Effector memory CD4-positive, alpha-beta T cell (primary cell): ENCODE measurements around the gene C14orf93.

Experiments
- DNase-seq, 3 donors: peaks; one replicate each; pipeline ENCODE4 v3.0.0-alpha.2; 2020
- H3K27ac ChIP-seq: 2 replicates; pipeline ENCODE4 v1.7.0; 2013; ENCODE audit warnings: mild to moderate bottlenecking, low read length, moderate library complexity; ENCODE audit not compliant: insufficient read depth, poor library complexity, severe bottlenecking
- H3K27me3 ChIP-seq: replicated peaks from 2 replicates; pipeline ENCODE4 v1.7.0; 2013; ENCODE audit warnings: mild to moderate bottlenecking, low read length; ENCODE audit not compliant: insufficient read depth, control insufficient read depth, poor library complexity, severe bottlenecking
- H3K36me3 ChIP-seq: 2 replicates; pipeline ENCODE4 v1.7.0; 2013; ENCODE audit warnings: mild to moderate bottlenecking, low read length, moderate library complexity; ENCODE audit not compliant: control insufficient read depth, insufficient read depth
- H3K4me1 ChIP-seq: 2 replicates; pipeline ENCODE4 v1.7.0; 2013; ENCODE audit warnings: low read length, mild to moderate bottlenecking; ENCODE audit not compliant: control insufficient read depth, insufficient read depth, poor library complexity, severe bottlenecking
- H3K4me3 ChIP-seq: 2 replicates; pipeline ENCODE4 v1.7.0; 2013; ENCODE audit warnings: low read length, low read depth, mild to moderate bottlenecking; ENCODE audit not compliant: insufficient read depth, poor library complexity, severe bottlenecking
- H3K9me3 ChIP-seq: 2 replicates; pipeline ENCODE4 v1.7.0; 2013; ENCODE audit warnings: mild to moderate bottlenecking, low read length, moderate library complexity; ENCODE audit not compliant: control insufficient read depth

C14orf93 gene

GRCh38 chr14:23053426-23053825 lies 43.5 kb upstream of the C14orf93 start:
- H3K27ac ChIP-seq = no peak overlapping the region
- peaks cover 11% of the 10 kb centered on the region for H3K4me1 ChIP-seq
- no peaks in the 10 kb centered on the region for H3K27me3 ChIP-seq
- H3K9me3 ChIP-seq = no peaks in the 10 kb centered on the region
- no peak overlapping the region for H3K4me3 ChIP-seq
- H3K36me3 ChIP-seq = no peaks in the 10 kb centered on the region
- DNase-seq = no peak

GRCh38 chr14:23052671-23053070 lies 42.7 kb upstream of the C14orf93 start:
- Histone ChIP-seq H3K4me1 (peaks cover 11% of the 10 kb centered on the region), H3K4me3 (no peak overlapping the region), H3K27me3 (no peaks in the 10 kb centered on the region), H3K9me3 (no peaks in the 10 kb centered on the region), H3K36me3 (no peaks in the 10 kb centered on the region), H3K27ac (no peak overlapping the region)
- no peak for DNase-seq

GRCh38 chr14:23052182-23052623 lies 42.3 kb upstream of the C14orf93 start:
- DNase-seq = no peak
- H3K4me3 ChIP-seq = no peak overlapping the region
- peaks cover 11% of the 10 kb centered on the region for H3K4me1 ChIP-seq
- no peaks in the 10 kb centered on the region for H3K36me3 ChIP-seq
- H3K27me3 ChIP-seq = no peaks in the 10 kb centered on the region
- H3K9me3 ChIP-seq = no peaks in the 10 kb centered on the region
- no peak overlapping the region for H3K27ac ChIP-seq

- no peak for DNase-seq
- no peak overlapping the region for H3K4me3 ChIP-seq
- H3K27me3 ChIP-seq = no peaks in the 10 kb centered on the region
- no peak overlapping the region for H3K27ac ChIP-seq
- H3K36me3 ChIP-seq = no peaks in the 10 kb centered on the region
- H3K4me1 ChIP-seq = peaks cover 3% of the 10 kb centered on the region
- no peaks in the 10 kb centered on the region for H3K9me3 ChIP-seq
Observed at GRCh38 chr14:23051141-23052057, 41.5 kb upstream of the C14orf93 start.

GRCh38 chr14:23049011-23049410 lies 39.1 kb upstream of the C14orf93 start:
- H3K4me1 ChIP-seq = no peaks in the 10 kb centered on the region
- H3K27ac ChIP-seq = no peak overlapping the region
- H3K9me3 ChIP-seq = no peaks in the 10 kb centered on the region
- no peaks in the 10 kb centered on the region for H3K27me3 ChIP-seq
- H3K36me3 ChIP-seq = no peaks in the 10 kb centered on the region
- no peak overlapping the region for H3K4me3 ChIP-seq
- DNase-seq = no peak

- Histone ChIP-seq H3K36me3 (no peaks in the 10 kb centered on the region), H3K27me3 (no peaks in the 10 kb centered on the region), H3K4me1 (no peaks in the 10 kb centered on the region), H3K27ac (no peak overlapping the region), H3K9me3 (no peaks in the 10 kb centered on the region), H3K4me3 (no peak overlapping the region)
- DNase-seq = no peak
Observed at GRCh38 chr14:23047751-23048693, 38.1 kb upstream of the C14orf93 start.

- no peak overlapping the region for H3K27ac ChIP-seq
- H3K27me3 ChIP-seq = no peaks in the 10 kb centered on the region
- no peaks in the 10 kb centered on the region for H3K36me3 ChIP-seq
- H3K4me3 ChIP-seq = no peak overlapping the region
- DNase-seq = no peak
- no peaks in the 10 kb centered on the region for H3K4me1 ChIP-seq
- no peaks in the 10 kb centered on the region for H3K9me3 ChIP-seq
Observed at GRCh38 chr14:23047034-23047634, 37.2 kb upstream of the C14orf93 start.

- Histone ChIP-seq H3K9me3 (no peaks in the 10 kb centered on the region), H3K27me3 (no peaks in the 10 kb centered on the region), H3K4me3 (no peak overlapping the region), H3K27ac (no peak overlapping the region), H3K36me3 (no peaks in the 10 kb centered on the region), H3K4me1 (no peaks in the 10 kb centered on the region)
- DNase-seq = no peak
Observed at GRCh38 chr14:23045419-23046357, 35.7 kb upstream of the C14orf93 start.

GRCh38 chr14:23044840-23045239 lies 34.9 kb upstream of the C14orf93 start:
- Histone ChIP-seq H3K4me3 (no peak overlapping the region), H3K27me3 (no peaks in the 10 kb centered on the region), H3K36me3 (no peaks in the 10 kb centered on the region), H3K27ac (no peak overlapping the region), H3K9me3 (no peaks in the 10 kb centered on the region), H3K4me1 (no peaks in the 10 kb centered on the region)
- DNase-seq = no peak
